GM04503 (cell line): Measurements from ENCODE around the gene PLD5.
"Not testable (repeated sequence)": the region's sequence is repeated elsewhere in the genome, so short reads cannot be mapped to it uniquely, and the experiment has no call there.

Source experiments
- DNase-seq: peaks from one replicate; pipeline ENCODE4 v3.0.0-alpha.2; 2012; ENCODE audit warnings: low read depth

Gene PLD5

GRCh38 chr1:242426271-242426905, 98.1 kb downstream of the PLD5 start:
- DNase-seq: no peak

- no peak for DNase-seq
Observed at GRCh38 chr1:242425232-242425631, 99.3 kb downstream of the PLD5 start.

- no peak for DNase-seq
Observed at GRCh38 chr1:242416657-242417056, 107.8 kb downstream of the PLD5 start.

- no peak for DNase-seq
Observed at GRCh38 chr1:242412921-242413320, 111.6 kb downstream of the PLD5 start.

- no peak for DNase-seq
Observed at GRCh38 chr1:242411901-242412300, 112.6 kb downstream of the PLD5 start.

- no peak for DNase-seq
Observed at GRCh38 chr1:242405947-242406346, 118.5 kb downstream of the PLD5 start.

GRCh38 chr1:242404296-242404695, 120.2 kb downstream of the PLD5 start:
- no peak for DNase-seq

- no peak for DNase-seq
Observed at GRCh38 chr1:242402956-242403355, 121.5 kb downstream of the PLD5 start.

- DNase-seq: no peak
Observed at GRCh38 chr1:242401937-242402336, 122.6 kb downstream of the PLD5 start.

- DNase-seq: no peak
Observed at GRCh38 chr1:242398351-242398750, 126.1 kb downstream of the PLD5 start.

GRCh38 chr1:242391896-242392295, 132.6 kb downstream of the PLD5 start:
- no peak for DNase-seq

GRCh38 chr1:242376121-242376520, 148.4 kb downstream of the PLD5 start:
- not testable (repeated sequence) for DNase-seq

- not testable (repeated sequence) for DNase-seq
Observed at GRCh38 chr1:242350446-242350845, 174.1 kb downstream of the PLD5 start.

- no peak for DNase-seq
Observed at GRCh38 chr1:242349636-242350035, 174.9 kb downstream of the PLD5 start.

- not testable (repeated sequence) for DNase-seq
Observed at GRCh38 chr1:242330865-242331264, 193.6 kb downstream of the PLD5 start.

GRCh38 chr1:242327381-242327780, 197.1 kb downstream of the PLD5 start:
- not testable (repeated sequence) for DNase-seq

- DNase-seq: not testable (repeated sequence)
Observed at GRCh38 chr1:242321981-242322380, 202.5 kb downstream of the PLD5 start.

- DNase-seq: no peak
Observed at GRCh38 chr1:242318140-242318539, 206.4 kb downstream of the PLD5 start.

GRCh38 chr1:242314865-242315264, 209.6 kb downstream of the PLD5 start:
- DNase-seq: not testable (repeated sequence)

- not testable (repeated sequence) for DNase-seq
Observed at GRCh38 chr1:242314085-242314649, 210.3 kb downstream of the PLD5 start.

- not testable (repeated sequence) for DNase-seq
Observed at GRCh38 chr1:242308681-242309080, 215.8 kb downstream of the PLD5 start.

- not testable (repeated sequence) for DNase-seq
Observed at GRCh38 chr1:242293781-242294180, 230.7 kb downstream of the PLD5 start.

GRCh38 chr1:242288067-242288466, 236.4 kb downstream of the PLD5 start:
- not testable (repeated sequence) for DNase-seq
